Fibroblast of villous mesenchyme (primary cell): ENCODE data around the gene CISD2. TPM values are rescaled to one million over a fixed set of nuclear protein-coding genes. Genes with fewer than 3 reads are reported as not detected.
"Not testable (repeated sequence)": the region's sequence is repeated elsewhere in the genome, so short reads cannot be mapped to it uniquely, and the experiment has no call there.

Source experiments
- DNase-seq: peaks from one replicate; pipeline ENCODE4 v3.0.0-alpha.2; 2010; ENCODE audit warnings: low read depth
- H3K4me3 ChIP-seq: 2 replicates; pipeline ENCODE4 v1.5.1; 2011; ENCODE audit warnings: low read depth, mild to moderate bottlenecking, low read length
- total RNA-seq: library from RNA; depleted of rRNA; stranded (reverse); fragments of >200 nt; gene quantifications from 2 replicates; pipeline ENCODE4 v1.2.3, GENCODE V29; 2012
- TF ChIP-seq, protein P1 (sequence below): IDR thresholded peaks from 2 replicates; pipeline ENCODE4 v1.5.1; 2012; ENCODE audit warnings: low read depth, mild to moderate bottlenecking, low read length; ENCODE audit not compliant: insufficient read depth

CISD2 gene
- total RNA-seq, 1 donor, result 36.3 TPM

DNA sequence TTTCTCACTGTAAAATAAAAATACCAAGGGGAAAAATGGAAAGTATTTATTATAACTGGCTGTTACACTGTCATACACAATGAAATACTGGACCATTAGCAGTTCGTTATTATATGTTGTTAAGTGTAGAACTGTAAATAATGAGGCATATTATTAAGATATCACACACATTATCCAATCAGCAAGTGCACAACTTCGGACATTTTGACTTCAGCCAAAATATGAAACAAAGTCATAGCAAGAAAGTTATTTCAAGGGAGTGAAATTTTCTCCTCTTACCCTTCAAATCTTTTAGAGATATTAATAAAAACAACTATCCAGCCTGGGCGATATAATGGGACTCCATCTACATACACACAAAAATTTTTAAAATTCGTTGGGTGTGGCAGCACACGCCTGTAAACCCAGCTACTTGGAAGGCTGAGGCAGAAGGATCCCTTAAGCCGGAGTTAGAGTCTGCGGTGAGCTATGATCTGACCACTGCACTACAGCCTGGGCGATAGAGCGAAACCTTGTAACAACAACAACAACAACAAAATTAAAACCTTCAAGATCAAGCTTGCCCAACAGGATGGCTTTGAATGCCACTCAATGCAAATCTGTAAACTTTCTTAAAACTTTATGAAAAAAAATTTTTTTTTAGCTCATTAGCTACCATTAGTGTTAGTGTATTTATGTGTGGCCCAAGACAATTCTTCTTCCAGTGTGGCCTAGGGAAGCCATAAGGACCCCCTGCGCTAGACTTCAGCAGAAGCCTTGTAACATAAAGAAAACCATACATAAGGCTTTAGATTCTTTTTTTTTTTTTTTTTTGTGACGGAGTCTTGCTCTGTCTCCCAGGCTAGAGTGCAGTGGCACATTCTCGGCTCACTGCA, 1.3 kb upstream of the CISD2 start:
- TF ChIP-seq, protein P1, sequence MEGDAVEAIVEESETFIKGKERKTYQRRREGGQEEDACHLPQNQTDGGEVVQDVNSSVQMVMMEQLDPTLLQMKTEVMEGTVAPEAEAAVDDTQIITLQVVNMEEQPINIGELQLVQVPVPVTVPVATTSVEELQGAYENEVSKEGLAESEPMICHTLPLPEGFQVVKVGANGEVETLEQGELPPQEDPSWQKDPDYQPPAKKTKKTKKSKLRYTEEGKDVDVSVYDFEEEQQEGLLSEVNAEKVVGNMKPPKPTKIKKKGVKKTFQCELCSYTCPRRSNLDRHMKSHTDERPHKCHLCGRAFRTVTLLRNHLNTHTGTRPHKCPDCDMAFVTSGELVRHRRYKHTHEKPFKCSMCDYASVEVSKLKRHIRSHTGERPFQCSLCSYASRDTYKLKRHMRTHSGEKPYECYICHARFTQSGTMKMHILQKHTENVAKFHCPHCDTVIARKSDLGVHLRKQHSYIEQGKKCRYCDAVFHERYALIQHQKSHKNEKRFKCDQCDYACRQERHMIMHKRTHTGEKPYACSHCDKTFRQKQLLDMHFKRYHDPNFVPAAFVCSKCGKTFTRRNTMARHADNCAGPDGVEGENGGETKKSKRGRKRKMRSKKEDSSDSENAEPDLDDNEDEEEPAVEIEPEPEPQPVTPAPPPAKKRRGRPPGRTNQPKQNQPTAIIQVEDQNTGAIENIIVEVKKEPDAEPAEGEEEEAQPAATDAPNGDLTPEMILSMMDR, result no peak
- peak overlapping the region; percentile 91 for H3K4me3 ChIP-seq
- no peak for DNase-seq

DNA sequence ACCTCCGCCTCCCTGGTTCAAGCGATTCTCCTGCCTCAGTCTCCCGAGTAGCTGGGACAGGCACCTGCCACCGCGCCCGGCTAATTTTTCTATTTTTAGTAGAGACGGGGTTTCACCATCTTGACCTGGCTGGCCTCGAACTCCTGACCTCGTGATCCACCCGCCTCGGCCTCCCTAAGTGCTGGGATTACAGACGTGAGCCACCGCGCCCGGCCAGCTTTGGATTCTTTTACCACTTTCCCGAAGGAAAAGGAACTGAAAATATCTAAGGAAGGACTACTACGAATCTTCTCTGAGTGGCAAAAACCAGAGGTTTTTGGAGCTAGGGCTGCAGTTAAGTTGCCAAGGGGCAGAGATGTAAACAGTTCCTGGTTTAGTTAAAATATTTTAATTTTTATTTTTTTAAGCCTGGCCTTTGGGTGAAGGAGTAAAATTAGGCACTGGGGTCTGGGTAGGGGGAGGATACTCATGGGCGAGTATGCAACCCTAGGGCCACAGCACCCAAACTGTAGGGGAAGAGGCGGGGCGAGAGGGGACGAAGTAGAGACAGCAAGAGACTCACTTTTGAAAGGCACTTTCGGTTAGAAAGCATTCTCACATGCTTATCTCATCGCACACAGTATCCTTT, 525 bp upstream of the CISD2 start:
- DNase-seq, result no peak
- TF ChIP-seq, protein P1, result no peak
- peak overlapping the region; percentile 91 for H3K4me3 ChIP-seq

DNA sequence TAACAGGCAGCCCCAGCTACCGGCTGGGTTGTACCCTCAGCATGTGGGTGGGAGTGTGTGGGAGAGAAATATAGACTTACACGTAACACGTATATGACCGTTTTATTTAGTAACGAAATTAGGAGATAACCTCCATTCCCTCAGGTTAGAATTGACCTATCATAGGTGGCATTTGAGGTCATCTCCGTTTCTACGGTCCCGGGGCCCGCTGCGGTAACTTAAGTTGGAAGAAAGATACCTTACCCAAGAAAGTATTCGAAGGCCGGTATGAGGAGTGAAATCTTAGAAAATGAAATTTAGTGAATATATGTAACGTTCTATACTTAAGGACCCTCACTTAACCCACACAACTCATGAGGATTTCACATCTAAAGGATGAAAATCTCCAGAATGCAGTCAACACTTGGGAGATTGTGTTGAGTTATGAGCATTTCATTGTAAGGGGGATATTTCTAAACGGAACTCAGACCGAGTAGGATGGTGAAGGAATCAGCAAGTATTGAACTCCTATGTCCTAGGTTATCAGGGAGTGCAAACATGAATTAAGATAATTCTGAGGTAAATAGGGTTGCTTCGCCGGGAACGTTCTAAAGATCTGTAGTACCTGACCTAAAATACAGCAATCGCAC, 891 bp downstream of the CISD2 start:
- H3K4me3 ChIP-seq, result peak overlapping the region; percentile 91
- TF ChIP-seq, protein P1, result no peak
- DNase-seq, result no peak

DNA sequence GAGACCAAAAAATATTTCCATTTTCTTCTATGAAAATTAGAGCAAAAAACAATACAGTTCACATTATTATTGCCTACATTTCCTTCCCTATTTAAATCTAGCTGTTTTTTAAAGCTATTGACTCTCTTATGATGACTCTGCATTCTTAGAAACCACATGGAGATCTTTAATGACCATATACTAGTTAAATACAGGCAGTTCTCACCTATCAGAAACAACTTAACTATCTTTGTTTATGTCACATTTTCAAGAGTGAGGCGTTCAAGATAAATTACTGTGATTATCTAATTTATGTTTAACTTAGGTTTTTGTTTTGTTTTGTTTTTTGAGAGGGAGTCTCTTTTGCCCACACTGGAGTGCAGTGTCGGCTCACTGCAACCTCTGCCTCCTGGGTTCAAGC, 3.0 kb downstream of the CISD2 start:
- TF ChIP-seq, protein P1, result no peak
- H3K4me3 ChIP-seq, result no peak overlapping the region
- DNase-seq, result peak; percentile 44

DNA sequence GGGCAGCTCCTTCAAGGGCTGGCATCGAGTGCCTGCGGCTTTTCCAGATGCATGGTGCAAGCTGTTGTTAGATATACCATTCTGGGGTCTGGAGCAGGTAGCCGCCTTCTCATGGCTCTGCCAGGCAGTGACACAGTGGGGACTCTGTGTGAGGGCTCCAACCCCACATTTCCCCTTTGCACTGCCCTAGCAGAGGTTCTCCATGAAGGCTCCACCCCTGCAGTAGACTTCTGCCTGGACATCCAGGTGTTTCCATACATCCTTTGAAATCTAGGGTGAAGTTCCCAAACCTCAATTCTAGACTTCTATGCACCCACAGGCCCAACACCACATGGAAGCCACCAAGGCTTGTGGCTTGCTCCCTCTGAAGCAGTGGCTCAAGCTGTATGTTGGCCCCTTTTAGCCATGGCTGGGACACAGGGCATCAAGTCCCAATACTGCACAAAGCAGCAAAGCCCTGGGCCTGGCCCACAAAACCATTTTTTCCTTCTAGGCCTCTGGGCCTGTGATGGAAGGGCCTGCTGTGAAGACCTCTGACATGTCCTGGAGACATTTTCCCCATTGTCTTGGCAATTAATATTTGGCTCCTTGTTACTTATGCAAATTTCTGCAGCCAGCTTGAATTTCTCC, 8.8 kb downstream of the CISD2 start:
- not testable (repeated sequence) for DNase-seq, H3K4me3 ChIP-seq

DNA sequence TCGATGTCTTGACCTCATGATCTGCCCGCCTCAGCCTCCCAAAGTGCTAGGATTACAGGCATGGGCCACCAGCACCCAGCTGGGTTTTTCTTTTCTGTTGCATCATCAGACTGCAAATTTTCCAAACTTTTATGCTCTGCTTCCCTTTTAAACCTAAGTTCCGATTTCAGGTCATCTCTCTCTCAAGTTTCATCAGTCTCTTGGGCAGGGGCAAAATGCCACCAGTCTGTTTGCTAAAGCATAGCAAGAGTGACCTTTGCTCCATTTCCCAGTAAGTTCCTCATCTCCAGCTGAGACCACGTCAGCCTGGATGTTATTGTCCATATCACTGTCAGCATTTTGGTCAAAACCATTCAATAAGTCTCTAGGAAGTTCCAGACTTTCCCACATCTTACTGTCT, 9.6 kb downstream of the CISD2 start:
- peak; percentile 52 for DNase-seq
- not testable (repeated sequence) for H3K4me3 ChIP-seq

DNA sequence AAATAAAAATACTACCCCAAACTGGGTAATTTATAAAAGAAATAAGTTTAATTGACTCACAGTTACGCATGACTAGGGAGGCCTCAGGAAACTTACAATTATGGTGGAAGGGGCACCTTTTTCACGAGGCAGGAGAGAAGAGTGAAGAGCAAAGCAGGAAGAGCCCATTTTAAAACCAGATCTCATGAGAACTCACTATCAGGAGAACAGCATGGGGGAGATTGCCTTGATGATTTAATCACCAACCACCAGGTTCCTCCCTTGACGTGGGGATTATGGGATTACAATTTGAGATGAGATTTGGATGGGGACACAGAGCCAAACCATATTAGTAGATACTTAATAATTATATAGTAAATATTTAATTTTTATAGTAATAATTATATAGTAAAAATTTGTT, 10.1 kb downstream of the CISD2 start:
- TF ChIP-seq, protein P1, result no peak
- H3K4me3 ChIP-seq, result no peak overlapping the region
- DNase-seq, result no peak
